Progenitor cell of endocrine pancreas (in vitro differentiated cells): ENCODE results near the gene GCHFR. TPM values are rescaled to one million over a fixed set of nuclear protein-coding genes. Genes with fewer than 3 reads are reported as not detected.
A peak's percentile ranks its signal among the peaks of the same experiment; 100 is the strongest.

Experiments
- DNase-seq: peaks from one replicate; pipeline ENCODE4 v3.0.0; 2021; ENCODE audit warnings: low spot score; ENCODE audit not compliant: unreplicated experiment
- H3K27ac Mint-ChIP-seq: 2 replicates; pipeline ENCODE4 v1.8.0; 2021; ENCODE audit warnings: mild to moderate bottlenecking, moderate library complexity, mixed read lengths
- H3K27me3 Mint-ChIP-seq: 2 replicates; pipeline ENCODE4 v1.8.0; 2021; ENCODE audit warnings: mixed read lengths
- H3K36me3 Mint-ChIP-seq: 2 replicates; pipeline ENCODE4 v1.8.0; 2022; ENCODE audit warnings: mixed read lengths; ENCODE audit not compliant: insufficient read depth
- H3K4me1 Mint-ChIP-seq: 2 replicates; pipeline ENCODE4 v1.8.0; 2021; ENCODE audit warnings: low read depth, mixed read lengths
- H3K4me3 Mint-ChIP-seq: 2 replicates; pipeline ENCODE4 v1.8.0; 2021; ENCODE audit warnings: low read depth, mild to moderate bottlenecking, moderate library complexity, mixed read lengths
- H3K9me3 Mint-ChIP-seq: 2 replicates; pipeline ENCODE4 v1.8.0; 2021; ENCODE audit warnings: low read depth, mixed read lengths
- total RNA-seq: library from RNA; stranded (reverse); gene quantifications from 2 replicates; pipeline ENCODE4 v1.2.1, GENCODE V29; 2021
- TF ChIP-seq, protein P1 (sequence below): fragments of 200-600 bp; sonication (generic); IDR thresholded peaks from one replicate; pipeline ENCODE4 v1.5.0; 2021; ENCODE audit warnings: antibody characterized with exemption, mild to moderate bottlenecking; ENCODE audit not compliant: unreplicated experiment

The GCHFR gene
- total RNA-seq, 1 donor from 2014 or later, result 32.1 TPM

DNA sequence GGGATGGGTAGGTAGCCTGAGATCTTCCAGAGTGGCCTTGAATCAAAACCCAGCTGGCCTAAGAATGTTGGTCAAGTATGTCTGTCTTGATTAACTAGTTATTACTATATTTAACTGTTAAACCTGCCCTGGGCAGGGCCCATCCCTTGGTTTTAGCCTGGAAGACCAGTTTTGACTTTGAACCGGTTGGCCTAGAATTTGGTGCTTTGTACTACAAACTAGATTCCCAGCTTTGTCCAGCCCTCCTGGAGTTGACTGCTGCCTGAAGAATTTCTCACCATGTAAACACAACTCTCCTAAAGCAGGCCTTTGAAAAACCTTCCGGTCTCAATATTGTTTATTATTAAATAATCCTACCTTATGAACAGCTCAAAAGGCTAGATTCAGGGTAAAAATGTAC, 21.9 kb downstream of the GCHFR start:
- no peak overlapping the region for H3K4me3 Mint-ChIP-seq
- no peak for DNase-seq
- TF ChIP-seq, protein P1, sequence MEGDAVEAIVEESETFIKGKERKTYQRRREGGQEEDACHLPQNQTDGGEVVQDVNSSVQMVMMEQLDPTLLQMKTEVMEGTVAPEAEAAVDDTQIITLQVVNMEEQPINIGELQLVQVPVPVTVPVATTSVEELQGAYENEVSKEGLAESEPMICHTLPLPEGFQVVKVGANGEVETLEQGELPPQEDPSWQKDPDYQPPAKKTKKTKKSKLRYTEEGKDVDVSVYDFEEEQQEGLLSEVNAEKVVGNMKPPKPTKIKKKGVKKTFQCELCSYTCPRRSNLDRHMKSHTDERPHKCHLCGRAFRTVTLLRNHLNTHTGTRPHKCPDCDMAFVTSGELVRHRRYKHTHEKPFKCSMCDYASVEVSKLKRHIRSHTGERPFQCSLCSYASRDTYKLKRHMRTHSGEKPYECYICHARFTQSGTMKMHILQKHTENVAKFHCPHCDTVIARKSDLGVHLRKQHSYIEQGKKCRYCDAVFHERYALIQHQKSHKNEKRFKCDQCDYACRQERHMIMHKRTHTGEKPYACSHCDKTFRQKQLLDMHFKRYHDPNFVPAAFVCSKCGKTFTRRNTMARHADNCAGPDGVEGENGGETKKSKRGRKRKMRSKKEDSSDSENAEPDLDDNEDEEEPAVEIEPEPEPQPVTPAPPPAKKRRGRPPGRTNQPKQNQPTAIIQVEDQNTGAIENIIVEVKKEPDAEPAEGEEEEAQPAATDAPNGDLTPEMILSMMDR, result no peak
- peaks cover 28% of the 10 kb centered on the region for H3K4me1 Mint-ChIP-seq
- H3K36me3 Mint-ChIP-seq, result no peaks in the 10 kb centered on the region
- no peaks in the 10 kb centered on the region for H3K9me3 Mint-ChIP-seq
- H3K27ac Mint-ChIP-seq, result peak overlapping the region; percentile 50
- no peaks in the 10 kb centered on the region for H3K27me3 Mint-ChIP-seq

DNA sequence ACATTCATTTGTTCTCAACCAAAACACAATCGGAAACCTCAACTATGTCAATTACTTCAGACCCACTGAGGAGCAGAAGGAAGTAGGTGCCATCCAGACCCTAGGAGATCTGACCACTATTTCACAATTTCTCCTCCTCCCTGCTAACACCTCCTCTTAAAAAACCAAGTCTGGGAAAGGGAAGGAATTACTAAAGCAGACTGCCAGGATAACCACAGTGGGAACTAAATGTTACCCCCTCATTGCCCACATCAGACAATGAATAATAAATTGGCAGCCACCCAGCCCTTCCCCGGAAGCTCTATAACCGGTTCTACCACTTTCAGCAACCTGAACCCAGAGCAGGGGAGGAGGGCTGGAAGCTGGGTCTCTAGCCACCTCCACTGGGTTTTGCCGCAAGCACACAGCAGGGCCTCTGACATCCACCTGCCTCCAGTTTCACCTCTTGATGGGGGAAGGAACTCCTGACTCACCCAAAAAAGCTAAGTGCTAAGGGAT, 23.5 kb downstream of the GCHFR start:
- TF ChIP-seq, protein P1, result no peak
- H3K27ac Mint-ChIP-seq, result peak overlapping the region; percentile 88
- DNase-seq, result no peak
- H3K9me3 Mint-ChIP-seq, result no peaks in the 10 kb centered on the region
- peaks cover 28% of the 10 kb centered on the region for H3K4me1 Mint-ChIP-seq
- peaks cover 2% of the 10 kb centered on the region for H3K36me3 Mint-ChIP-seq
- no peak overlapping the region for H3K4me3 Mint-ChIP-seq
- no peaks in the 10 kb centered on the region for H3K27me3 Mint-ChIP-seq

DNA sequence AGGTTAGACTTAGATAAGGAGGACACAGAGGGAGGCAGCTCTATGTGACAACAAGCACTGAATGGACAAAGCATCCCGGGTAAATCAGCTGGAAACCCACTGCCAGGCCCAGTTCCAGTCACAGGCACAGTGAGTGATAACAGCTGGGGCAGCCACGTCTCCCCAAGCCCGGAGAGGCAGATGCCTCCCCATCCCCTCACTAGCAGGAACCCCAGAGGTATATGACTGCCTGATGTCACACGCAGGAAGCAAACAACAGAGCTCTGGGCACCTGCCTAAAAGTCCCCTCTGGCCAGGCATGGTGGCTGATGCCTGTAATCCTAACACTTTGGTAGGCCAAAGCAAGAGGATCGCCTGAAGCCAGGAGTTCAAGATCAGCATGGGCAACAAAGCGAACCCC, 24.1 kb downstream of the GCHFR start:
- Mint-ChIP-seq H3K27me3 (no peaks in the 10 kb centered on the region), H3K27ac (peak overlapping the region; percentile 88), H3K4me3 (no peak overlapping the region), H3K9me3 (no peaks in the 10 kb centered on the region), H3K36me3 (peaks cover 2% of the 10 kb centered on the region), H3K4me1 (peaks cover 28% of the 10 kb centered on the region)
- DNase-seq, result no peak
- TF ChIP-seq, protein P1, result no peak

DNA sequence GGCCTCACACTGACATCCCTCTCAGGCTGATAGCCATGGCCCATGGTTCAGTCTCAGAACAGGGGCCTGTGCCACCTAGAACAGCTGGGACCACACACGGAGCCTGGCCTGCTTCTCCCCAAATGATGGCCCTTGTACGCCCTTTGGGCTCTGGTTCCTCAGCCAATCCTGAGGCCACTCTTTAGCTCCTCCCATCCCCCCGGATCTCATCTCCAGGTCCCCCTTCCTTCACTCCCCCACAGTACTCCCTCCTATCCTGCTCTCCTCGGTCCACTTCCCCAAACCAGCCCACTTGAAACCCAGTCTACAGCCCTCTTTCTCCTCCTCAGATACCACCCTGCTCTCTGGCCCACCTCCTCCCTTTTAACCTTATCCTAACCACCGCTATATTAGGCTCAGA, 25.3 kb downstream of the GCHFR start:
- Mint-ChIP-seq H3K4me3 (no peak overlapping the region), H3K27me3 (no peaks in the 10 kb centered on the region), H3K4me1 (peaks cover 36% of the 10 kb centered on the region), H3K27ac (peak overlapping the region; percentile 90), H3K36me3 (peaks cover 5% of the 10 kb centered on the region), H3K9me3 (no peaks in the 10 kb centered on the region)
- no peak for DNase-seq
- TF ChIP-seq, protein P1, result no peak

DNA sequence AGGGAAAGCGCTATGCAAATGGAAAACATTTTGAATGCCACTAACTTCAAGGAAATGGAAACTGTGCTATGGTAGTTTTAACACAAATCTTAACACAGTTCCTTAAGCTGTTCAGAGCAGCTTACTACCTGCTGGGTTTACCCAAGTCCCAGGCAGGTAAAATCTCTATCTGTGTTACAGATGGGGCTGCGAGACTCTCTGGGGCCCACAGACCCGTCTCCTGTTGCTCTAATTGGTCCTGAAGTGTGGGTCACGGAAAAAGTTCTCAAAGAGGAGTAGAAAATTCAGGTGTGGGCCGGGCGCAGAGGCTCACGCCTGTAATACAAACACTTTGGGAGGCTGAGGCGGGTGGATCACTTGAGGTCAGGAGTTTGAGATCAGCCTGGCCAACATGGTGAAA, 26.1 kb downstream of the GCHFR start:
- TF ChIP-seq, protein P1, result no peak
- peaks cover 36% of the 10 kb centered on the region for H3K4me1 Mint-ChIP-seq
- H3K27ac Mint-ChIP-seq, result peak overlapping the region; percentile 76
- peaks cover 5% of the 10 kb centered on the region for H3K36me3 Mint-ChIP-seq
- no peaks in the 10 kb centered on the region for H3K9me3 Mint-ChIP-seq
- no peaks in the 10 kb centered on the region for H3K27me3 Mint-ChIP-seq
- no peak overlapping the region for H3K4me3 Mint-ChIP-seq
- no peak for DNase-seq
